Breast epithelium (tissue), 3 donors: Measurements from ENCODE around the gene TMEM145.

Source experiments
- POLR2A ChIP-seq: fragments of 450-650 bp; IDR thresholded peaks from one replicate; pipeline ENCODE4 v1.6.1; 2016; ENCODE audit warnings: antibody characterized with exemption, mild to moderate bottlenecking, moderate library complexity
- POLR2AphosphoS5 ChIP-seq, 3 donors: sonication (generic); formaldehyde crosslinking; IDR thresholded peaks; one replicate each; pipeline ENCODE4 v1.6.1; 2017; ENCODE audit warnings: antibody characterized with exemption in 3 of 3
- TF ChIP-seq, protein P1 (sequence below), 3 donors: fragments of 450-650 bp; IDR thresholded peaks; one replicate each; pipeline ENCODE4 v1.5.1; 2016 to 2017; ENCODE audit warnings: antibody characterized with exemption in 3 of 3, mild to moderate bottlenecking in 3 of 3, moderate library complexity in 3 of 3

DNA sequence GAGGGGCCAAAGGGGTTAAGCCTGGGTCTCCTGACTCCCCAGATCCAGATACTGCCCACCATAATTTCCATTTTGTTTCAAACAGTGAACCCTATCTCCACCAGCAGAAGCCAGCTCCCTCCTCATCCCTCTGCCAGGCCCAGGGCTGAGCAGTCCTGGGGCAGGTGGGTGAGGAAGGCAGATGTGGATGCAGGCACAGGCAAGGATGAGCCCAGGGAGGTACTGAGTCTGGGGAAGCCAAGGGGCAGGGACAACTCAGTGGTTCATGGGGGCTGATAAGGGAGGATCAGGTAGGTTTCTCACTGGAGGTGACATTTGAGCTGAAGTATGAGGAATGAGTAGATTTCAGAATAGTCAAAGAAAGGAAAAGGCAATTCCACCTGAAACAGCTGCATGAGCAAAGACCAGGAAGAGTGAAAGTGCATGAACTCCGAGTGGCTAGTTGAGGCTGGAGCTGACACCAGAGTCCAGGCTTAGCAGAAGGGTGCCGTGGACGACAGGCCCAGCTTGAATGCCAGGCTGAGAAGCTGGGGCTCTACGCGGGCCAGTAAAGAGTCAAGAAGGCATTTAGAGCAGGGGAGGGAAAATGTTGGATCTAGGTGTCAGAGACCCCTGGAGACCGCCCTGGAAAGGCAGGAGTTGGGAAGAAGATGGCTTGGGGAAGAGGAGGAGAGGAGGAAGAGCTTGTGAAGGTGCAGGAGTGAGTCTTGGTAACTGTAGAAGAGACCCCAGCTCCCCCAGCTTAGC is 33.8 kb upstream of the TMEM145 start:
- TF ChIP-seq POLR2AphosphoS5 (IDR thresholded peaks at IDR 0.05) (no peak), POLR2A (no peak)
- TF ChIP-seq, protein P1, sequence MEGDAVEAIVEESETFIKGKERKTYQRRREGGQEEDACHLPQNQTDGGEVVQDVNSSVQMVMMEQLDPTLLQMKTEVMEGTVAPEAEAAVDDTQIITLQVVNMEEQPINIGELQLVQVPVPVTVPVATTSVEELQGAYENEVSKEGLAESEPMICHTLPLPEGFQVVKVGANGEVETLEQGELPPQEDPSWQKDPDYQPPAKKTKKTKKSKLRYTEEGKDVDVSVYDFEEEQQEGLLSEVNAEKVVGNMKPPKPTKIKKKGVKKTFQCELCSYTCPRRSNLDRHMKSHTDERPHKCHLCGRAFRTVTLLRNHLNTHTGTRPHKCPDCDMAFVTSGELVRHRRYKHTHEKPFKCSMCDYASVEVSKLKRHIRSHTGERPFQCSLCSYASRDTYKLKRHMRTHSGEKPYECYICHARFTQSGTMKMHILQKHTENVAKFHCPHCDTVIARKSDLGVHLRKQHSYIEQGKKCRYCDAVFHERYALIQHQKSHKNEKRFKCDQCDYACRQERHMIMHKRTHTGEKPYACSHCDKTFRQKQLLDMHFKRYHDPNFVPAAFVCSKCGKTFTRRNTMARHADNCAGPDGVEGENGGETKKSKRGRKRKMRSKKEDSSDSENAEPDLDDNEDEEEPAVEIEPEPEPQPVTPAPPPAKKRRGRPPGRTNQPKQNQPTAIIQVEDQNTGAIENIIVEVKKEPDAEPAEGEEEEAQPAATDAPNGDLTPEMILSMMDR (IDR thresholded peaks at IDR 0.05) = no peak
